Ascending aorta (tissue), 2 donors: Measurements from ENCODE around the gene FANK1. TPM values are rescaled to one million over a fixed set of nuclear protein-coding genes. Genes with fewer than 3 reads are reported as not detected.
"Not testable (repeated sequence)": the region's sequence is repeated elsewhere in the genome, so short reads cannot be mapped to it uniquely, and the experiment has no call there.

Source experiments
- DNase-seq, 2 donors: peaks; one replicate each; pipeline ENCODE4 v3.0.0-alpha.2; 2019; ENCODE audit warnings: low spot score in 2 of 2
- H3K27ac ChIP-seq, 2 donors: fragments of 200-600 bp; sonication (generic); one replicate each; pipeline ENCODE4 v1.5.1; 2016 to 2017; ENCODE audit warnings: mild to moderate bottlenecking in 1 of 2
- H3K27me3 ChIP-seq: fragments of 200-600 bp; sonication (generic); one replicate; pipeline ENCODE4 v1.5.1; 2017
- H3K36me3 ChIP-seq, 2 donors: fragments of 200-600 bp; sonication (generic); one replicate each; pipeline ENCODE4 v1.5.1; 2016
- H3K4me1 ChIP-seq, 2 donors: fragments of 200-600 bp; sonication (generic); one replicate each; pipeline ENCODE4 v1.5.1; 2016 to 2017; ENCODE audit warnings: mild to moderate bottlenecking in 1 of 2
- H3K4me3 ChIP-seq, 2 donors: fragments of 200-600 bp; sonication (generic); one replicate each; pipeline ENCODE4 v1.5.1; 2016 to 2017; ENCODE audit warnings: mild to moderate bottlenecking in 1 of 2
- H3K9me3 ChIP-seq, 2 donors: fragments of 200-600 bp; sonication (generic); one replicate each; pipeline ENCODE4 v1.5.1; 2016
- CTCF ChIP-seq, 3 experiments: fragments of 200-600 bp in 2 of 3; fragments of 450-650 bp in 1 of 3; sonication (generic) in 2 of 3; IDR thresholded peaks; one replicate each; pipeline ENCODE4 v1.5.1; 2016 to 2019; ENCODE audit warnings: antibody characterized with exemption in 3 of 3, mild to moderate bottlenecking in 1 of 3, moderate library complexity in 1 of 3
- intact Hi-C: fragments of 100-400 bp; cut with DNase I; formaldehyde crosslinking; loops from one replicate; pipeline ENCODE4 v1.15.1; 2023
- total RNA-seq: library from RNA; depleted of rRNA; stranded (reverse); fragments of >200 nt; gene quantifications from one replicate; pipeline ENCODE4 v1.1.0, GENCODE V29; 2016

FANK1 gene
- total RNA-seq: not detected

- H3K9me3 ChIP-seq, H3K36me3 ChIP-seq, H3K27me3 ChIP-seq, H3K4me1 ChIP-seq: not testable (repeated sequence)
- intact Hi-C loops: loop anchor here (2.0 kb wide), 1 partner anchor 74 kb away; the partner anchor contains the start of genes BCCIP and UROS
- Histone ChIP-seq H3K27ac (peak within 1 kb of the TSS; percentile 71 to 83), H3K4me3 (peak within 1 kb of the TSS; percentile 88 to 96)
- peak; percentile 34 to 94 for DNase-seq
Measured at GRCh38 chr10:125896088-125896934, at the start of gene FANK1. TSS of gene FANK1 (plus strand) at chr10:125896564. CDS start at chr10:125896643, 79 bp downstream.

DNA sequence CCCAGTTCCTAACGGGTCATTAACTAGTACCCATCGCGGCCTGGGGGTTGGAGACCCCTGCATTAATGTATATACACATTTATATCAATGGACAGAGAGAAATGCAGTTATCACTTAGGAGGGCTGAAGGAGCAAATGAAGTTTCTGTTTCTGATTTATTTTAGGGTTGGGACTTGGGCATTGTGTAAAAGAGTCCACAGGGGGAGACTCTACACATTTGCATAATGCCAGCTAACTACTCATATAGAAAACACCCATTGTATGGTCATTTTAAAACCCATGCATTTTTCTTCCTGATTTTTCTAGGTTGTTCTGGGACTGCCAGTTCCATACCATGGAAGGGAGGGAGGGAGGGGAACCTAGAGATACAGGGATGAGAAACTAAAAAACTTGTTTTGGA is 49.5 kb upstream of the FANK1 start:
- no peak overlapping the region for H3K27ac ChIP-seq
- no peaks in the 10 kb centered on the region for H3K9me3 ChIP-seq
- no peak overlapping the region for H3K4me3 ChIP-seq
- H3K36me3 ChIP-seq: peaks cover 17 to 59% of the 10 kb centered on the region in 2 donors
- DNase-seq: no peak
- H3K4me1 ChIP-seq: no peaks in the 10 kb centered on the region
- no peak for TF ChIP-seq CTCF (IDR thresholded peaks at IDR 0.05)
- intact Hi-C loops: no loop called here
- no peaks in the 10 kb centered on the region for H3K27me3 ChIP-seq

GRCh38 chr10:125848371-125848770 is 48.0 kb upstream of the FANK1 start:
- H3K36me3 ChIP-seq: peaks cover 22 to 65% of the 10 kb centered on the region in 2 donors
- intact Hi-C loops: no loop called here

GRCh38 chr10:125848857-125849256 is 47.5 kb upstream of the FANK1 start:
- intact Hi-C loops: no loop called here
- TF ChIP-seq CTCF (IDR thresholded peaks at IDR 0.05): no peak
- H3K27me3 ChIP-seq: no peaks in the 10 kb centered on the region
- H3K27ac ChIP-seq: no peak overlapping the region
- H3K36me3 ChIP-seq: peaks cover 22 to 65% of the 10 kb centered on the region in 2 donors
- no peaks in the 10 kb centered on the region for H3K9me3 ChIP-seq
- no peak for DNase-seq
- no peak overlapping the region for H3K4me3 ChIP-seq
- H3K4me1 ChIP-seq: no peaks in the 10 kb centered on the region

More at GRCh38 chr10:125848371-125848770, 48.0 kb upstream of the FANK1 start:
- no peak for TF ChIP-seq CTCF (IDR thresholded peaks at IDR 0.05)
- Histone ChIP-seq H3K9me3 (no peaks in the 10 kb centered on the region), H3K27me3 (no peaks in the 10 kb centered on the region), H3K4me3 (no peak overlapping the region), H3K27ac (no peak overlapping the region), H3K4me1 (no peaks in the 10 kb centered on the region)
- DNase-seq: no peak

DNA sequence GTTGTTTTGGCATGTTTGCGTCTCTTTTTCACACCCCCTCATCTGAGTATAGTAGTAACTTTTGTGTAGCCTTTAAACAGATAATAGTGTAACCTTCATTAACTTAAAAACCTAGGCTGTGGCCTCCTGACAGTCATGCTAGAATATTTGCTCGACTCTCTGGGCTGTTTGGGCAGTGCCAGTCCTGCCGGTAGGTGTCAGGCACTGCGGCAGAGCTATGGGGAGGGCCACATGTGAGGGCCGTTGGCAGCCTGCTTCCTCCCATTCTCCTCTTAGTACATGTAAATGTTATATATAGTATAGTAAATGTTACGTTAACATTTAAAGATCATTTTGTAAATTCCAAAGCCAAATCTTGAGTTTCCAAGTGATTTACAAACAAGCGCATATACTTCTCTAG is 46.9 kb upstream of the FANK1 start:
- intact Hi-C loops: no loop called here
- Histone ChIP-seq H3K4me3 (no peak overlapping the region), H3K9me3 (no peaks in the 10 kb centered on the region), H3K27ac (no peak overlapping the region), H3K4me1 (no peaks in the 10 kb centered on the region), H3K36me3 (peaks cover 22 to 65% of the 10 kb centered on the region in 2 donors), H3K27me3 (no peaks in the 10 kb centered on the region)
- no peak for TF ChIP-seq CTCF (IDR thresholded peaks at IDR 0.05)
- DNase-seq: no peak
